SK-N-SH (cell line): ENCODE measurements around the gene GATAD2A.

Experiments
- CTCF ChIP-seq: fragments of 200-600 bp; sonication (generic); IDR thresholded peaks from 2 replicates; pipeline ENCODE4 v1.6.1; 2017; ENCODE audit warnings: antibody characterized with exemption, mild to moderate bottlenecking, moderate library complexity
- FOXJ3 ChIP-seq: sonication (generic); formaldehyde crosslinking; IDR thresholded peaks from 2 replicates; pipeline ENCODE4 v1.5.1; 2020; ENCODE audit warnings: mild to moderate bottlenecking, missing genetic modification reagents
- RAD21 ChIP-seq: IDR thresholded peaks from 2 replicates; pipeline ENCODE4 v1.6.1; 2012; ENCODE audit warnings: mild to moderate bottlenecking, low read length
- REST ChIP-seq: IDR thresholded peaks from 2 replicates; pipeline ENCODE4 v1.6.1; 2012; ENCODE audit warnings: mild to moderate bottlenecking, low read depth, low read length, moderate library complexity
- SMC3 ChIP-seq: IDR thresholded peaks from 2 replicates; pipeline ENCODE4 v1.6.1; 2012; ENCODE audit warnings: low read depth, low read length, improper control_type of control experiment
- USF2 ChIP-seq: fragments of 150-350 bp; IDR thresholded peaks from 2 replicates; pipeline ENCODE4 v1.6.1; 2017; ENCODE audit warnings: antibody characterized with exemption, low read length, low read depth, borderline replicate concordance

GRCh38 chr19:19417046-19417445 is 11.6 kb downstream of the GATAD2A start:
- no peak for TF ChIP-seq SMC3
- no peak for TF ChIP-seq USF2
- no peak for TF ChIP-seq CTCF
- TF ChIP-seq FOXJ3 (CRISPR knock-in tag), result no peak
- TF ChIP-seq RAD21, result no peak
- no peak for TF ChIP-seq REST
